Activated gamma-delta T cell (primary cell): ENCODE results near the gene HRAS.
A peak's percentile ranks its signal among the peaks of the same experiment; 100 is the strongest.

Experiments used
- DNase-seq: peaks from one replicate; lab custom pipeline; 2025; lab: John Stamatoyannopoulos, UW

Gene HRAS

DNA sequence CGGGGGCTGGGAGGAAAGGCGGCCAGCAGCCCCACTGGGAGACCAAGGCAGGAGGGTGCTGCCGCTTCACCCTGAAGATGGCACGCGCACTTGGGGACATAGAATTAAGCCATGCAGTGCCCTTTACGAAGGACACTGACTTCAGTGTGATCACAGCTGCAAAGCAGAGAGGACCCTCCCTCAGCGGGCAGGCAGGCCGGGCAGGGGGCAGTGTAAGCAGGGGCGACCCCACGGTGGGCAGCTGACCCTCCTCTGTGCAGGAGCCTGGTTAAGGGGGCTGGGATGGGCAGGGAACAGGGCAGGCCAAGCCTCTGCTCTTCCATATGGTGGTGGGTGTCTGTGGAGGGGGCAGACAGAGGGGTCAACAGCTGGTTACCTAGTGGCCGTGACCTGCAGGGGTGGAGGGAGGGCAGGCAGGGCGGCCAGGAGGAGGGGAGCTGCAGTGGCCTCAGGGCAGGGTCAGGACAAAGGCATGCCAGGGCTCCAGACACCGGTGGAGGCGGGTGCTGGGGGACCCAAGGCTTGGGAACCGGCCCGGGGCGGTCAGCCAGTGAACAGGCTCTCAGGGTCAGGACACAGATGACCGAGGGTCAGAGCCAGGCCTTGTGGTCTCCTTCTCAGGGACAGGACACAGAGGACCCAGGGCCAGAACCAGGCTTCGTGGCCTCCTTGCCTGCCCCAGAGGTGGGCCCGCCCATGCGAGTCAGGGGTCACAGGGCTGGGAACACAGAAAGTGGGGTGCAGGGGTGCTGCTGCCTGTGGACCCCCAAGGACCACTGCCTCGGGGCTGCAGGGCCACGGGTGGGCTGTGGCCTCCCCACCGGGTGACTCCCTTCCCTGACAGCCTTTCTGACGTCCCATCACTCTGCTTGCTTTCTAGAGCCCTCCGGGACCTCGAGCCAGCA lies 18.0 kb upstream of the HRAS start:
- no peak for DNase-seq

GRCh38 chr11:551596-551995 lies 16.2 kb upstream of the HRAS start:
- no peak for DNase-seq

DNA sequence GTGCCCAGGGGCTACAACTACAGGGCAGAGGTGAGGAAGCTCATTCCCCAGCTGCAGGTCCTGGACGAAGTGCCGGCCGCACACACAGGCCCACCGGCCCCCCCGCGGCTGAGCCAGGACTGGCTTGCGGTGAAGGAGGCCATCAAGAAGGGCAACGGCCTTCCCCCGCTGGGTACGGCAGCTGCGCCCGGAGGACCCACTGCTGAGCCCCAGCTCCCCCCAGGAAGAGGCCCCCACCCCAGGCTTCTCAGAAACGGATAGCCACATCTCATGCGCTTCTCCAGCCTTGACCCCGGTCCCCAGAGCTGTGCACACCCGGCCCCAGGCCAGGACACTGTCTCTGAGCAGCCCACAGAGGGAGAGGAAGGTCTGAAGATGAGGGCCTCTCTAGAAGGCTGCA lies 15.8 kb upstream of the HRAS start:
- no peak for DNase-seq

DNA sequence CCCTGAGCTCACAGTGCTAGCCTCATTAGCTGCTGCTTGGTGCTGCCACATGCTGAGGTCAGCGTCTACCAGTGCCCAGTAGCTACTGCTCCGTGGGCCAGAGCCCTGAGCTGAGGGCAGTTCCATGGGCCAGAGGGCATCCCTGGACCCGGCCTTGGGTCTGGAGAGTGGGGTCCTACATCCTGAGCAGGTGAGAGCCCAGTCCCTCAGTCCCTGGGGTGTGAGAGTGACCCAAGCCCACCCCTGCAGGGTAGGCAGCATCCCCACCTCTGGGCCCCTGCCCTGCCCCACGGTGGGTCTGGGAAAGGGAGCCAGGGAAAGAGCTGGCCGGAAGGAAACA lies 15.3 kb upstream of the HRAS start:
- DNase-seq = no peak

- DNase-seq = no peak
Observed at GRCh38 chr11:550021-550745, 14.8 kb upstream of the HRAS start.

DNA sequence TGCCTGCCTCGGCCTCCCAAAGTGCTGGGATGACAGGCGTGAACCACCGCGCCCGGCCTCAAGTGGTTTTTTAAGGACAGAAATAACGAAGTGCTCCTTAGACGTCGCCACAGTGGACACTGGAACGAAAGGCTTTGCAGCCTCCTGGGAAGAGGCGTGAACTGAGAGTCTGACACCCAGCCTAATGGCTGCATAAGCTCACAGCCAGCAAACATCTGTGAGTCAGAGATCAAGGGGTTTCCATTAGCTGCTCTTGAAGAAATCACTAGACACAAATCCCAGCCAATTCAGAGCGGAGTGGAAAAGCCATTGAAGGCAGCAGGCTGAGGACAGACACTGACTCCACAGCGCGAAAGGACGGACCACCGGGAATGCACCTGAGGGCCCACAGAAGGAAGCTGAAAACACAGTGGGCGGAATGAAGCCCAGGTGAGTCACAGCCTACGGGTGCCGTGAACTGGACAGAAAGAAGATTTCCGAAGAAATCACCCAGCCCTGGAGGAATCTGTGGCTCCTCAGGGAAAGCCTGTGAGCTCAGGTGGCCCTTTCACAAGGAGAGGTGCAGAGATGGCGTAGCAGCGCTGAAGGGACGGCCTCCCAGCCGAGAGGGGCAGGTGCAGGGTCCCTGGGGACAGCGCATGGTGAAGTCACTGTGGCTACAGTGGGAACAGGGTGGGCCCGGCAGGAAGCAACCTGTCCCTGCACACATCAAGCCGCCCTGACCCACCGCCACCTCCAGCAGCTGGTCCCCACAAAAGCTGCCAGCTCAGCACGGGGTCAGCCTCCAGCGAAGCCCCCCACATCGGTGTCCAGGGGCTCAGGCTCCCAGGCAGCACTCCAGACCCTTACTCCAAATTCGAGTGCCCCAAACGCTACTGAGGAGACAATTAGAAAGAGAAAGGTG lies 13.6 kb upstream of the HRAS start:
- DNase-seq = no peak

GRCh38 chr11:545171-545570 lies 9.8 kb upstream of the HRAS start:
- DNase-seq = no peak

GRCh38 chr11:544817-545166 lies 9.4 kb upstream of the HRAS start:
- DNase-seq = no peak

GRCh38 chr11:541433-541885 lies 6.1 kb upstream of the HRAS start:
- no peak for DNase-seq

DNA sequence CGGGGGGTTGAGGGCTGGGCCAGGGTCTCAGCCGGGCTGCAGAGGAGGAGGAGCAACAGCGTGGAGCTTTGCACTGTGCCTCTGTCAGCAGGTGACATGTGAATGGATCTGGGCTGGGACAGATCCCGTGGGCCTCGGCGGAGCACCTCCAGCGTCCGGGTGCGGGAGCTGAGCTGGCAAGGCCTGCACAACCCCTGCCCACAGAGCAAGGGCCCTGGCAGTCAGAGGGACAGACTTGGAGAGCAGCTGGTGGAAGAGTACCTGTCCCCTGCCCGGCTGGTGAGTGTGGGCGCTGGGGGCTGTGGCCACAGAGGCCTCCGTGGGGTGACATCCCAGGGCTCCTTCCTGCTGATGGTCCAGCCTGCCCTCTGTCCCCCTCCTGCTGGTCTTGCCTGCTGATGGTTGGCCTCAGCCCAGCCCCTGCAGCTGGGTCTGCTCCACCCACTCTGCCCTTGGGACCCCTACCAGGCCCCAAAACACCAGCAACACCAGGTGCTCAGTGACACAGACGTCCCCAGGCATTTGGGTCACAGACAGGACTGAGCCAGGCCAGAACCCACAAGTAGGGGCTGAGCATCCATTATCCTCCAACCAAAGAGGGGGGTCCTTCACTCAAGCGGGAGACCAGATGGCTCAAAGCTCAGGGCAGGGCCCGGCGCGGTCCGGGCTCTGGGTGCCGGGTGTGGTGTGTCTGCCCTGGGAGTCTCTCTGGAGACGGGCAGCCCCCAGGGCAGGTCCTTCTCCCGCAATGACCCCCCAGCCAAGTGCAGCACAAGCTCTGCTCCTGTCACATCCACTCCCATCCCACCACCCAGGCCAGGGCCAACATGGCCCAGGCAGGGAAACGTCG lies 5.4 kb upstream of the HRAS start:
- DNase-seq = no peak

DNA sequence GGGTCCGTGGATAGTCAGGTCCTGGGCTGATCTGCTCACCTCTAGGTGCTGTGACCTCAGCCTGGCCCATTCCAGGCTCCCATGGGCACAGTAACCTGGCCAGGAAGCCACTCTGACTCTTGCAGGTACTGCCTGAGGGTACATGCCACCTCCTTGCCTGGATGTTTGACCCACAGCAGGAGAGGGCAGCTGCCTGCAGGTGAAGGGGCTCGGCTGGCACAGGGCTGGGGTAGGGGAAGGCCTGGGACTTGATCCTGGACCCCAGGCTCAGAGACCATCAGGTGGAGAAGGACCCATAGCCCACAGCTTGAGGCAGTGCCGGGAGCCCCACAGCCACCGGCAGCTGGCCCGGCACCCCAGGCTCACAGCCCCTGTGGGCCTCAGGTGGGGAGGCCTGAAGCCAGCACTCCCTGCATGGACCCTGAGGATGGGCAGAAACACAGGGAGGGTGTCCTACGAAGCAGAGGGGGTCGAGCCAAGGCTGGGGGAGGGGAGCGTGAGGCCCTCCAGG lies 4.7 kb upstream of the HRAS start:
- DNase-seq = no peak

- no peak for DNase-seq
Observed at GRCh38 chr11:538431-539051, 3.2 kb upstream of the HRAS start.

DNA sequence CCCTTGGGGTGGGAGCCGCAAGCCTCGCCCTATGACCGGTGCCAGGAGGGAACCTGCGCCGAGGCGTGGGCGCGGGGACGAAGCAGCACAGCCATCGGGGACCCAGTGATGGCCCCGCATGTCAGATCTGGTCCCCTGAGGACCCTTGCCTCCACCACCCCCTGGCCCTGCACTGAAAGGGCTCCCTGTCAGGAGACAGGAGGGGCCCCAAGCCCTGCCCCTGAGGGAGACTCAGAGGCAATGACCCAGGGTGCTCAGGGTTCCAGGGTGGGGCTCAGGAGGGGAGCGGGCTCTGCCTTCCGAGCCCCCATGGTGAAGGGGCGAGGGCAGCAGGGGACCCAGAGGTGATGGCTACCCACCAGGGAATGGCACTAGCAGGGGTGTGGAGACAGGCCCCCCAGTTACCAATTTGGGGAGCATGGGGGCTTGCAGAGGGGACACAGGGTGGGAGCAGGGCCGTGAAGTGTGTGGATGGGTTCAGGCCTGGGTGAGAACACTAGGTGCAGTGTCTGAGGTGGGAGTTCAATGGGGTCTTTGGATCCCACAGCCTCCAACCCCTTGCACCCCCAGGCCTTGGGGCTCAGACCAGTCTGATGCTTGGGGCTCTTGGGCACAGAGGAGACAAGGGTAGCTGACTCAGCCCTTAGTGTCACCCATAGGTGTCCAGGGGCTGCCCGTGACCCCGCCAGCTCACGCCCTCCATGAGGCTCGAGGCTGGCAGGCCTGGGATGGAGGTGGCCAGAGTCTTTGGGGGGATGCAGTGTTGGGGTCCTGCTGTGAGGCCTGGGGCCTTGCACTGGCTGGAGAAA lies 2.5 kb upstream of the HRAS start:
- no peak for DNase-seq

DNA sequence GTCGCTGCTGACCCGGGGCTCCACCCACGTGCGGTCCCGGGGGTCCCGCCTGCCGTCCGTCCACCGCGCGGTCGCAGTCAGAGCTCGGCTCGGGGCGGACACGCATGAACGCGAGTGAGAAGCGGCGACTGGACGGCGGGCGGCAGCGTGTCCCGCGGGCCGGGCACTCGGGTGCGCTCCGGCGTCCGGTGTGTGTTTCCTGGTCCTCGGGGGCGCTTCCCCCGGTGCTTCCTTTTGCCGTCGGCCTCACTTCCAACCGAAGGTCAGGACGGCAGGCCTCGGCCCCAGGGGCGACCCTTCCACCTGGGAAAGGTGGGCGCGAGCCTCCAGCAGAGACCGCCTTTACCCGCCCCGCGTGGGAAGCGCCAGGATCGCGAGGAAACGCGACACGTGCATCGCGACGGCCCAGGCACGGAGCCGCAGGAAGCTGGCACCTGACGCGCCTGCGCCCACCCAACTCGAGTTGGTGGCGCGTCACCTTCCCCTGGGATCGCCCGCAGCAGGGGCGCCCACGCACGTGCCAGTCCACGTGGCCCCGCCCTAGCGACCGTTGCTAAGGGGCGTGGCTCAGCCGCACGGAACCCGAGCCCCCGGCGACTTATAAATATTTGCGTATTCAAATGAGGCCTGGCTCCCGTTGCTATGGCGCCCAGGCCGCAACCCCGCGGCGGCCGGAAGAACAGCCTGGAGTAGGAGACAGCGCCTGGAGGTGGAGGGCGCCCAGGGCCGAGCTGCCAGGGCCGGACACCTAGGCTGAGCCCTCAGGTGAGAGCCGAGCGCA lies 1.7 kb upstream of the HRAS start, which contains the start of gene LRRC56:
Gene LRRC56 (plus strand): TSS at position 687 of the 781 bp plus-strand sequence. CDS start 3,158 bp downstream, outside the sequence.
- DNase-seq = peak; percentile 92

DNA sequence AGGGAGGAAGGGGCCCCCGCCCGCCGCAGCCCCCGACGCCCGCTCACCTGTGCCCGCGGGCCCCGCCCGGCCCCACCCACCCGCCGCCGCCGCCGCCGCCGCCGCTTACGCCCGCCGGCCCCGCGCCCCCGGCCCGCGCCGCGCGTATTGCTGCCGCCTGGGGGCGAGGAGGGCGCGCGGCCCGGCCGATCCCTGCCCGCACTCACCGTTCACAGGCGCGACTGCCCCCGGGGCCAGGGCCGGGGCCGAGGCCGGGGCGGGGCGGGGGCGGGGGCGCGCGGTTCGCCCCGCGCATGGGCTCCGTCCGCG lies 212 bp downstream of the HRAS start:
- DNase-seq = no peak

DNA sequence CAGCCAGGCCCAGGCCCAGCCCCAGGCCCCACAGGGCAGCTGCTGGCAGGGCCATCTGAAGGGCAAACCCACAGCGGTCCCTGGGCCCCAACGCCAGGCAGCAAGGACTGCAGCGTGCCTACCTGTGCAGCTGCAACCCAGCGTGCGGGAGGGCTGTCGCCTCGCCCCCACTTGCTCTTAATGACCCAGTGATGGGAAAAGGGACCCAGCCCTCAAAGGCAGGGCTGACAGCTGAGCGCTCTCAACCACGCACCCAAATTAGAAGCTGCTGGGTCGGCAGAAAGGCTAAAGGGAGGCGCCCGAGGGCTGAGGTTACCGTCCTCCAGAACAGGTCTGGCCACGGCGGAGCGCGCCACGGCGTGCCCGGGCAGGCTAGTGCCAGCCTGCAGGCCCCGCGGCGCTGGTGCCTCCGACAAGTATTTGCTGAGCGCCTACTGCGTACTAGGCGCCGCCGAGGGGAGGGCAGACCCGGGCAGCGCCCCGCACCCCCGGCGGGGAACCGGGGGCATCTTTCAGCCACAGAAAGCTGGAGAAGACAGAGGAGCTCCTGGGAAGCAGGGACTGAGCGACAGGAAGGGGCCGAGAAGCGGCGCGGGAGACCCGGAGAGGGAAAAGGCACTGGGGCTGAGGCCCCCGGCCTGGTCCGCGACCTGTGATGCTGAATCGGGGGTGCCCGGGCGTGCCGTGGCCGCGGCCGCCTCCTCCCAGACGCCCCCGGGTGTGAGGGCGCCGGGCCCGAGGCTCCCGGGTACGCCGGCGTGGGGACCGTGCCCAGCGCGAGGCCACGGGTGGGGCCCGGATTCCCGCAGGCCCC lies 773 bp downstream of the HRAS start:
- no peak for DNase-seq

- no peak for DNase-seq
Observed at GRCh38 chr11:533586-534395, 1.6 kb downstream of the HRAS start.
